HG02678 (cell line): ENCODE measurements around the gene TBC1D5.
"Not testable (repeated sequence)": the region's sequence is repeated elsewhere in the genome, so short reads cannot be mapped to it uniquely, and the experiment has no call there.

ENCODE experiments used
- ATAC-seq: cut with Tn5 transposase; IDR thresholded peaks from one replicate; pipeline ENCODE4 v1.9.1; 2021; ENCODE audit warnings: mild to moderate bottlenecking, moderate library complexity; ENCODE audit not compliant: unreplicated experiment

The TBC1D5 gene

DNA sequence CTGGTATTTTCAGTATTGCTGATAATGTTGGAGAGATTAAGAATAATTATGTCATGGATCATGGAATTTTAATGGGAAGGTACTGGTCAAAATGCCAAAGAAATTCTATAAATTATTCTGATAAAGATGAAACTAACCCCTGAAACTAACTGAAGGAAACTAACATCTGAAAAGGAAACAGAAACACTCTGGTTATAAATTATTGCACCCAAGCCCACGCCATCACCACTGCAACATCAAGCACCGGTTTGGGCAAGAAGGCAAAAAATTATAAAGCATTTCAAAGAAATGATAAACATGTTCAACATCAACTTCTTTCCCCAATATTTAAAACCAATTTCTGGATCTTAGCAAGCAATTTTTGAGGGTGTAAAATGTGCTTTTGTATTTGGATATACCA is 372.5 kb downstream of the TBC1D5 start:
- no peak for ATAC-seq

DNA sequence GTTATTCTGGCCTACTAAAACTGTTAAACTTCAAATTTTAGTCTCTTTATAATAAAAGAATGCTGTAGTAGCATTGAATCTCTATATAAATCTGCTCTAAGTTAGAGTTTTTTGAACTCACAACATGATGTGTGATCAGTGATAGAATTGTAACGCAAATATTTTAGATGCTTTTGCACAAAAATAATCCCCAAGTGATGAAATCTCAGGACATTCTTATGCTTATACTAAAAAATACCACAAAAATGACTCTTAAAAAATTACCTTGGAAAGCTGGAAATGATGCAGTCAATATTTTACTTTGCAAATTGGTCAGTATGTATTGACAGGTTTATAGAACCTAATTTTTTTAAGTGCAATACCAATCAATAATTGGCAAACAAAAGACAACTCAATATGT is 375.3 kb downstream of the TBC1D5 start:
- no peak for ATAC-seq

DNA sequence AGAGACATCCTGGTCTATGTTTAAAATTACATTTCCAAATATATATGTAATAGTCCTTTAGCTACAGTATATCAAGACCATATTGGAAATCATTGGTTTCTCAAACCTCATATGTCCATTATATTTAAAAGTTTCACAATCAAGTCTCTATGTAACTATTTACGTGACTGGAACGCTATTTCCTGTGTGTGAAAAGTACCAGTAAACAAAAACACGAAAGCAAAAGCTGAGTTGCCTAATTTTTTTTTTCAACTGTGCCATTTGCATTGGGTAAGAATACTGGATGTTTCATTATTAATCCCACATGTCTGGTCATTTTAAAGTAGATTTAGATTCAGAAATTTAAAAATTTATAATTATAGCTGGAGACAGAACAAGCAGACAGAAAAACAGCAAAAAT is 381.4 kb downstream of the TBC1D5 start:
- ATAC-seq, result no peak

DNA sequence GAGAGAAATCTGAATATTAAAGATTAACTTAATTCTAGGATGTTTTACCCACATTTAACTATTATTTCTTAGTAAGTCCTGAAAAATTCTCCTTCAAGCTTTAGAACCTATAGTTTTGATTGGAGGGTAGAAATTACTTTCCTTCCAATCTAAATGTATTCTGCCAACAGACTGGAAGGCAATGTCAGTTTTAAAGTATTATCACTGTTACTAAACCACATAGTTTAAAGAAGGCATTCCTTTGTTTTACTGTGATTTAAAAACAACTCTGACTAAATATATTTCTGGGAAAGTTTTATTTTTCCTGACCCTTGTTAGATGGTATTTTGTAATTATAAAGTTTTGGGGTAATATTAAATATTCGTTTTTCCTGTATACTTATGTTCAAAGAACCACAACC is 382.5 kb downstream of the TBC1D5 start:
- no peak for ATAC-seq

DNA sequence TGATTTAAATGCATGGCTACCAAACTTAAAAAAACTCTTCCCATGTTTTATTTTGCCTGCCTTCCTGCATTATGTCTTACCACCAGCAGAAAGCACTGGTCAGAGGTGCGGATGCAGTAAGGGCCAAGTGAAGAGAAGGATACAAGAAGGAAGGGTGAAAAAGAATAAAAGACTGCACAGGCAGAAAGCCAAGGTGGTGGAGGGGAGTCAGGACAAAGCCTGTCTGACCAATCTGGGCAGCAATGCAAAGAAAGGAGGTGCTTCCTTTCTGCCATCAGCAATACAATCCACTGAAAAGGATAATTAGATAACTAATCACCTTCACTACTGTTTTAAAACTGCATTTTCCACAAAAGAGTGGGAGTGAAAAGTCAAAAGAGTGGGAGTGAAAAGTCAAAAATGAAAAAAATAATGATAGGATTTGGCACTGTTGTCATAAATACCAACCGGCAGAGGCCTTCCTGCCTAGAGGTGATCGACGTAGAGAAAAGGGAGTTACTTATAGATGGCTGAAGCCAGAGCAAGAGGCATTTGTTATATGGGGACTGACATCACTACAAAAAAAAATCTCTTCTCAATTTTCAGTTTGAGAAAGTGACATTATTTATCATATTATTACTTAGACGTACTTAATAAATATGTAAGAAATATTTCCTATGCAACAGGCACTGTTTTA is 385.3 kb downstream of the TBC1D5 start:
- ATAC-seq, result no peak

DNA sequence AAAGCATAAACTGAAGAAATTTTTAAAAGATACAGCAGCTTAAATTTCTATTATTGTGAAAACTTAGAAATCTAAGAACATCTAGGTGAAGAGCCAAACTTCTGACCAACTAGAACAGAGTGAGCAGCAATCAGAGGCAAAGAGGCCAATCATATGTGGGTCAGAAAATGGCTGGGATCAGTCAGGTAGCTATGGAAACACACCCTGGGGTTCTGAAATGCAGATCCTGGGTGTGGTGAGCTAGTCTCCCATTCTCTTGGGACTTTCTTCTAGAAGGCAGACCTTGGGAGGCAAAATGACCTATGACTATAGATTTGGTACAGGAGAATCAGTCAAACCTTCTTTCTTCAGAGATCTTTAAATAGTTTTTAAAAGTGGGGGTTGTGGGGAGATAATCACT is 385.8 kb downstream of the TBC1D5 start:
- ATAC-seq, result no peak

DNA sequence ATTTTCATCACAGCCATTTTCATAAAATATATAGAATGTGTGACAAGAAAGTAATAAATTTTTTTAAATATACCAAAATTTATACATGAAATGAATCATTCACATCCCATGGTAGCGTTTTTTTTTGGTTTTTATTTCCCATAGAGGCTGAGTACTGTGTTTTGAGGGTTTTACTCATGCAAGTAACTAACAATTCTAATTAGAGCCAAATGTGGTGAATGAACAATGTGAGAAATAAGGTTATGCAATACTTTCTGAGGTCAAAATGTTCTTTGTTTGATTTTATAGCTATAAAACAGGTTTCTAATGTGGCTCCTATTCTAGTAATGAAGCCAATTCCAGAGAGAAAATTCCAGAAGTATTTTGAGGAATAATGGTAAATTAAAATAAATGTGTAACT is 386.8 kb downstream of the TBC1D5 start:
- ATAC-seq, result no peak

DNA sequence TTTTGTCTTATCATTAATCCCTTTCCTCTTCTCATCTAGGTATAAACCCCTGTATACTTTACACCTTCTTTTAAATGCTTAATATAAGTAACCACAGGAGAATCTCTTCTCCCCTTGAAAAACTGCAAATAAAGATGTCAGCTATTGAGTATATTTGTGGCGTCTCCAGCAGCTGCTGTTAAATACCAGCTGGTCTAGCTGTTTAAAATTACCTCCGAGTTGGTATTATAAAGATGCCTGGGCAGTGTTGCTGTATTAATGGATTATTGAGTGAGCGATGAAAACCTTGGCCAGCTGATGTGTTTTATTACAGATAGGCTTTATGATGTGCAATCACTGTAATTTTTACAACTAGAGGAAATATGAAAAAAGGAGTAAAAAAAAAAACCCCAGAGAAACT is 388.1 kb downstream of the TBC1D5 start:
- ATAC-seq, result no peak

DNA sequence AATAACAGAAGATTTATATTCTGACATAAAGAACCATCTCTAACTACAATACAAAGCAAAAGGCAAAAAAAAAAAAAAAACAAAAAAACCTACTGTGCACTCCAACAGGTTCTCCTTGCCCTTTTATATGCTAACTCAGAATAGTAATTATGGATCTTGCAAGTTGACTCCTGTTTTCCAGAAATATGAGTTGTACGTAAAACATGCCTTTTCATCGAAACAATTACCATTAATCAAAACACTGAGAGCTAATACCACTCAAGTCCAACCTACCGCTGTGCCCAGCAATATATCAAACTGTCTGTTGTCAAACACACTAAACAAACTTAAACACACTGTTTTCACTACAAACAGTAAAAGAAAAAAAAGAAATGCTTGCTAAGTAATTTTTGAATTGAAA is 389.8 kb downstream of the TBC1D5 start:
- no peak for ATAC-seq

DNA sequence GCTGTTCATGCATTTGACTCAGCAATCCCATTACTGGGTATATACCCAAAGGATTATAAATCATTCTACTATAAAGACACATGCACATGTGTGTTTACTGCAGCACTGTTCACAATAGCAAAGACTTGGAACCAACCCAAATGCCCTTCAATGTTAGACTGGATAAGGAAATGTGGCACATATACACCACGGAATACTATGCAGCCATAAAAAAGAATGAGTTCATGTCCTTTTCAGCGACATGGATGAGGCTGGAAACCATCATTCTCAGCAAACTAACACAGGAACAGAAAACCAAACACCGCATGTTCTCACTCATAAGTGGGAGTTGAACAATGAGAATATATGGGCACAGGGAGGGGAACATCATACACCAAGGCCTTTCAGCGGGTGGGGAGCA is 391.2 kb downstream of the TBC1D5 start:
- ATAC-seq, result not testable (repeated sequence)

DNA sequence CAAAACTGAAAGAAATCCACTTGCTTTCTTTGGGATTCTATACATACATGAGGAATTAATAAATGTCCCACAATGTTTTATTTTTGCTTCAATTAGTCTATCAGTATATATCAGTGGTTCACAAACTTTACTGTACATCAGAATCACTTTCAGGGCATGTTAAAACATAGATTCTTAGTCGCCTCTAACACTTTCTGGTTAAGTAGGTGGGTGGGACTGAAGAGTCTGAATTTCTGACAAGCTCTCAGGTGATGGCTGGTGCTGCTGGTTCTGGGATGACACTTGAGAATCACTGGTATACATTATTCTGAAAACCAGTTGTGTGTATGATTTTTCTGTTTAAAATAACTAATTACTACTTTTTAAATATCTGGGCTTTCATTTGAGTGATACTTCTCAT is 393.3 kb downstream of the TBC1D5 start:
- no peak for ATAC-seq

DNA sequence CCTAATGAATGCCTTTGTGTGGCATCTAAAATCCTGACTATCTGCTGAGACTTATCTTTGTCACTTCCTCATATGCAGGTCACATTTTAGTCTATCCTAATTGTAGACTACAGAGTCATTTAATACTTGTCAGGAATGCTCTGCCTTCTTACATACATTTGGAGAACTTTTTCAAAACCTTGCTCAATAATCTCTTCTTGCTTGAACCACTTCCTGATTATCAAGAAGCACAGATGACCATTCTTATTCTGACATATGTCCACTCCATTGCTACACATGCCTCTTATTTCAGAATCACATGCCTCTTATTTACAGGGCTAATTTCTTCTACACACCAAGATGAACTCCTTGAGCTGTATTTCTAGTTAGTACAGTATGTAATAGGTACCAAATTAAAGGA is 400.3 kb downstream of the TBC1D5 start:
- ATAC-seq, result no peak

DNA sequence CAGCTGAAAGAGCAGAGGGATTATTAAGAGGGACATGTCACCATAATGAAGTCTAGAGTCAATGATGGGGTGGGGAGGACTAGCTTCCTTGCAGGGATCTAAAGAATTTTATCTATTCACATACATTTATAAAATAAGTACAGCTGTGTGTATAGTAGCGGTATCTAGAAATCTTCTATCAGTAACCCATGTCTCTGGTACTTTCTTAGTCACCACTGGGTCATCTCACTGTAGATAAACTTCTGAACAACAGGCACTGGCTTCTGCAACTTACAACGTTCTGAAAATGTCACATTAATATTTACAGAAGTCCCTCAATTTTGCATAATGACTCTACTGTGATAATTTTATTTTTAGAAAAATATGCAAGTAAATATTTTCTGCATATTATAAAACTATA is 401.7 kb downstream of the TBC1D5 start:
- no peak for ATAC-seq

DNA sequence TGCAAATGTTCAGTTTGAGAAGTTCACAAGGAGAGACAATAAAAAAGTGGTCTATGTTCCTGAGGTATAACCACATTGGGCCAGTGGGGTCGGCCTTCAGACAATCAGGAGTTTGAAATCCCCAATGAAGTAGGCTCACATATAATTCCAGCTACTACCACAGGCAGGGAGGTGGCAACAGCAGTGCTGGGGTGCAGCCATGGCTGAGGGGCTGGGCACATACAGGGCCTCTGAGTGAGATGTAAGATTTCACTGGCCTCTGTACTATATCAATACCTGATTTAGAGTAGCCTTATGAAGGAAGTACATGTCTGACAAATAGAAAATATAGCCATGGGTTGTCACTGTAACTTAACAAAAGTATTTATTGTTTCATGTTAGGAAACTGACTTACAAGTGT is 402.2 kb downstream of the TBC1D5 start:
- ATAC-seq, result no peak

DNA sequence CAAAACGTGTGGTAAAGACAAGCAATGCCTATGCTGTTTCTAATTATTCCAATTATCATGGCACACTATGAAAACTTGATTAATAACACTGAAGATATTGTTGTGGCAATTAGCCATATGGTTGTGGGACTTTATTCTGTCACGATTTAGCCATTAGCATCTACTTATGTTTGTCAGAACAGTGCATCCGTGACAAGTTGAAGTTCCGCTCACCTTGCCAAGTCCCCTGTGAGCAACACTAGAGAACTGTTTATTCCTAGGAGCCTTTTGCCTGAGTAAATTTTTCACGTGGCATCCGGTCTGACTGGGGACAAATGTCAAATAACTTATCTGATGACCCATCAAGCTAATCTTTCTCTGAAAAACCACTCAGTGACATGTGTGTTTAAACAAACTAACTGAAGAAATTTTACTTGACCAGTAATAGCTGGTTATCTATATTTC is 403.3 kb downstream of the TBC1D5 start:
- no peak for ATAC-seq

DNA sequence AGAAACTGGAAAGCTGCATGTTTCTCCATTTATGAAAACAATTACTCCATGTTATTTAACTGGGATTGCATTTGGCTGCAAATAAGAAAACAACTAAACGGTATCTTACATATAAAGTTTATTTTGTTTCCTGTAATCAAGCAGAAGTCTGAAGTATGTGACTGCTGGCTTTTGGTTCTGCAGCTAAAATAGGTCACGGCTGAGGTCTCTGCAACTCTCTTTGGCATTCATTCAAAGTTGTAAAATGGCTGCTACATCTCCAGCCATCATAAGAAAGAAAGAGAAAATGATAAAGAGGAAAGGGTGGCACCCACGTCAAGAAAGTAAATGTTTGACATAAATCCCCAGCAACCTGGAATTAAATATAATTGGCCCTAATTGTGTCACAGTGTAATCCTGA is 406.1 kb downstream of the TBC1D5 start:
- ATAC-seq, result no peak

DNA sequence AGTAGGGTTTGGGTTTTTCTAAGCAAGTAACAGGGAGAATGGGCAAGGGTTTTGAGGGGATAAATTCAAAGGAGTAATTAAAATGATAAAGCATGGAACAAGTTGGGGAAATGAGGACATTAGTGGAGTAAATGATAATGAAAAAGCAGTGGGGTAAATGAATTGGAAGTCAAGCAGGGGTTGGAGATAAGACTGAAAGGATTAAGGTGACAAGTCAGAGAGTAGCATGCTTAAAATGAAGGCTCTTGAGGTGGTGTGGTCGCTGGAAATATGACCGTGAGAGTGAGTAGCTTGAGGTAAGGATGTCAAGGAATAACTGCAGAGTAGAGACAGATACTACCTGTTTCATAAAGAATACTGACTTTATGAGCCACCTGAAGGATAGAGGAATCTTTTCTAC is 408.5 kb downstream of the TBC1D5 start:
- ATAC-seq, result no peak

DNA sequence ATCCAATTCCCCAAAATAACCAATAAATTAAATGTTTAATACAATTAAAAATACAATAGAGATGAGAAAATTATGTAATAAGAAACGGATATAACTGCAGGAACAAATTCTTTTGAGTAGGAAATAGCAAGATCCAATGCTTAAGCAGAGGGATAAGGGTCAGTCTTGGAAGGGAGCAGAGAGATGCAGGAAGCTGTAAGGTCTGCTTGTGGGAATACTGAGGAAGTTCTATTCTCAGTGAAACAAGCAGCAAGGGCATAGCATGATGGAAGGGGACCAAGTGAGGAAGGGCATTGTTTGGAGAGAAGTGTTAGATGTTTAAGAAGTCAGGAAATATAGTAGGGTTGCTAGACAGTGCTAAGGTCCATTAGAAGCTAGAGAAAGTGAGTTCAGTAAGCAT is 409.0 kb downstream of the TBC1D5 start:
- ATAC-seq, result no peak

DNA sequence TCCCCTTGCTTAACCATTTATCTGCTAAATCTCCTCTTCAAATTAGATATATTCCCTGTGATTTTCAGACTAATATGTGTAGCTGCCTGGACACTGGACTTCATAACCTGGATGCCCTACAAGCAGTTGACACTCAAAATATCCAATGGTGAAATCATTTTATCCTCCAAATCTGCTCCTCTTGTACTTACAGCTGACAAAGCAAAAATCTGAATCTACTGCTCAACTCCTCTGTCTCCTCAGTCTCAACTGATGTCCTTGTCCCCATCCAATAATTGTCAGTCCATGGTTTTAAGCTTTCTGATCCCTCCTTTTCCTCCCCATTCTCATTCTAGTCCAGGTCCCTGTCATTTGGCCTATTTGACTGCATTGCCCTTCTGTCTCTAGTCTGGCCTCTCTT is 411.8 kb downstream of the TBC1D5 start:
- no peak for ATAC-seq

DNA sequence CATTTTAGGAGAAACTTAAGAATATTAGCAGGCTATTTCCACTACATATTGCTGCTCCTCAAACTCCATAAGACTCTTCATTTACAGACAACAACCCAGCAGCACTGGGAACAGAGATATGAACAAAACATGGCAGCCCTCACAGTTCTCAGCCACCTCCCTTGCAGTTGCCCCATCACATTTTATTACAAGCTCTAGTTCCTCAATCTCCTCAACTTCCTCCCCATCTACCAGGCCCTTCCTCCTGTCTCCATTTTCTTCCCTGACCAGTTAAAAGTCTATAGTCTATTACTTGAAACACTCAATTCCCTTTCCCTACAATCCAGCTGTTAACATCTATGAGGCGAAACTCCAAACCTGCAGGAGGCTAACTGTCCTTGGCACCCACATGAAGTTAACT is 412.5 kb downstream of the TBC1D5 start:
- no peak for ATAC-seq

DNA sequence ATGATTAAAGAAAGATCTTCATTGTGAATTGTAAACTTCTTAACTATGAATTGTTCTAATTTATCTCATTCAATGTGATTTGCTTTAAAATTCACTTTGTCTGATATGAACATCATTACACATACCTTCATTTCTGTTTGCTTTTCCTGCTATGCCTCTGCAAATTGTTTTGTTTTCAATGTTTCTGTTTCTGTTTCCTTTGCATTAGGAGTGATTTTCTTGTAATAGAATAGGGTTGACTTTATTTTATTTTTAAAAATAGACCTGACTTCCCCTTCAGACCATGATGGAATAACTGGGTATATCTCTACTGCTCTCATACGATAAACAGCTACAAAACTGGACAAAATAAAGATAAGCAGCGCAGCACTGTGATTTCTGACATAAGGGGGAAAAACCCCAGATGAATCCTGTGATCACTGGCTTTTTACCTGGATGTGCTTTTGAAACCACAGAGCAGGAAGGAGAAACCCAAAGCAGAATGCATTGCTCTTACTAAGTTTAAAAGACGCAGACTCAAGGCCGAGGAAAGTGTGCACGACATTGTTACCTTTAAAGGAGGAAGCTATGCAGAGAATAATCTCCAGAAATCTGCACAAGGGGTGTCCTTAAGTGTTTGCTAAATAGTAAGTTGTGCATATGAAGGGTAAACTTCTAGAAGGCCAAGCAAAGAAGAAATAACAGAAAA is 420.2 kb downstream of the TBC1D5 start:
- ATAC-seq, result peak; percentile 60

DNA sequence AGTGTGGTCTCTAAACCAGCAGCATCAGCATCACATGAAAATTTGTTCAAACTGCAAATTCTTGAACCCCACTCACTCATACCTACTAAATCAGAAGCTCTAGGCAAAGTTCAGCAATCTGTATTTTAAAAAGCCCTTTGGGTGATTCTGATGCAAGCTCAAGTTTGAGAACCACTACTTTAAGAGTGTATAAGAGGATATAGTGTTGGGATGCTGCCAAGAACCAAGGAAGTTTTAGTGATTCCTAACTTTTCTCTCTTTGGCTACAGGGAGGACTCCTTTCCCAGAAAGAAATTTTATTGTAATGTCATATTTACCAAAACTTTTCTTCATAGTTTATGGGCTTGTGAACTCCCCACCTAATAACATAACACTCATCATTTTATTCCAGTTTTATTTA is 422.2 kb downstream of the TBC1D5 start:
- ATAC-seq, result no peak

DNA sequence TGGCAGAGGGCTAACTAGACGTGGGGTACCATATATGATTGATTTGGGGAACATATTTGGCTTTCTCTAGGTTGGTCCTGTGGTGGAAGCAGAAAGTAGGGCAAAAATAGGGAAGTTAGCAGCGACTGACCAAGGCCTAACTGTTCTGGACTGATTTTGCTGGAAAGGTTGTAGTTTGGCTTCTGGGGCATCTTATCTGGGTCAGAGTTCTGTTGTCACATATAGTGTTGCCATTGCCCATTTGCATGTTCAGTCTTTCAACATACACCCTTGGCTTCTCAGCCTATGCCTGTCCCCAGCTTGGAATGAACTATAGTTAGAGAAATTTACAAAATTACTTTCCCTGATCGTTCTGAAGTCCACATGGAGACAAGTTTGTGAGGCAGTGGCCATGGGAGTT is 426.5 kb downstream of the TBC1D5 start:
- no peak for ATAC-seq
